GM12874 (cell line): Measurements from ENCODE around the gene ITSN1.

Experiments
- CTCF ChIP-seq: IDR thresholded peaks from 2 replicates; pipeline ENCODE4 v1.5.1; 2011; ENCODE audit warnings: low read depth, mild to moderate bottlenecking, control low read depth, low read length, moderate library complexity; ENCODE audit not compliant: insufficient read depth

The ITSN1 gene

GRCh38 chr21:33767960-33768359 is 125.7 kb downstream of the ITSN1 start:
- no peak for TF ChIP-seq CTCF

- TF ChIP-seq CTCF, result no peak
Observed at GRCh38 chr21:33769057-33769456, 126.8 kb downstream of the ITSN1 start.

GRCh38 chr21:33770542-33770941 is 128.2 kb downstream of the ITSN1 start:
- no peak for TF ChIP-seq CTCF

GRCh38 chr21:33771976-33772375 is 129.7 kb downstream of the ITSN1 start:
- no peak for TF ChIP-seq CTCF

- no peak for TF ChIP-seq CTCF
Observed at GRCh38 chr21:33774551-33774950, 132.2 kb downstream of the ITSN1 start.

- no peak for TF ChIP-seq CTCF
Observed at GRCh38 chr21:33775100-33775828, 133.0 kb downstream of the ITSN1 start.

- TF ChIP-seq CTCF, result no peak
Observed at GRCh38 chr21:33780631-33781030, 138.3 kb downstream of the ITSN1 start.
